Esophagus (tissue), 2 donors: ENCODE data around the gene PRPH. TPM values are rescaled to one million over a fixed set of nuclear protein-coding genes. Genes with fewer than 3 reads are reported as not detected.

Experiments
- polyA plus RNA-seq, 2 donors: library from polyadenylated mRNA; stranded (reverse); fragments of 200-250 nt; gene quantifications; one replicate each; pipeline ENCODE4 v1.2.3, GENCODE V29; 2013
- donor health status: healthy with polysubstance abuse.
- donor health status: Bipolar disorder and iron deficiency.

Gene PRPH
- polyA plus RNA-seq, 2 donors: 0.28 to 0.45 TPM

Other genes starting within 250 kb of the PRPH start
- 10 to 100 TPM; 13.2 to 46.6 TPM for gene KMT2D, start 234.4 kb upstream of the PRPH start, polyA plus RNA-seq
- gene RHEBL1, start 225.2 kb upstream of the PRPH start, polyA plus RNA-seq: under 1 TPM; 0.24 to 0.39 TPM
- under 1 TPM; 0.06 to 0.21 TPM for gene DHH, start 200.3 kb upstream of the PRPH start, polyA plus RNA-seq
- 10 to 100 TPM; 28.3 to 36.2 TPM for gene LMBR1L, start 184.3 kb upstream of the PRPH start, polyA plus RNA-seq
- gene TUBA1B, start 163.8 kb upstream of the PRPH start, polyA plus RNA-seq: 100 to 1,000 TPM; 255 to 693 TPM
- gene TUBA1A, start 106.1 kb upstream of the PRPH start, polyA plus RNA-seq: 10 to 100 TPM; 19.6 to 74.9 TPM
- gene TUBA1C, start 30.1 kb upstream of the PRPH start, polyA plus RNA-seq: 1,000 to 10,000 TPM in 1 of 2 donors, 100 to 1,000 TPM in 1; 299 to 1,124 TPM
- 10 to 100 TPM; 14.0 to 23.6 TPM for gene TROAP, start 28.1 kb downstream of the PRPH start, polyA plus RNA-seq
- gene C1QL4, start 42.0 kb downstream of the PRPH start, polyA plus RNA-seq: not detected
- gene DNAJC22, start 51.7 kb downstream of the PRPH start, polyA plus RNA-seq: under 1 TPM; 0.02 TPM
- 1 to 10 TPM; 4.8 to 5.3 TPM for gene SPATS2, start 72.3 kb downstream of the PRPH start, polyA plus RNA-seq
- gene KCNH3, start 243.9 kb downstream of the PRPH start, polyA plus RNA-seq: under 1 TPM; 0.07 to 0.24 TPM